GM23338 (cell line): ENCODE results near the gene POPDC3. TPM values are rescaled to one million over a fixed set of nuclear protein-coding genes. Genes with fewer than 3 reads are reported as not detected.
"Not testable (repeated sequence)": the region's sequence is repeated elsewhere in the genome, so short reads cannot be mapped to it uniquely, and the experiment has no call there.

ENCODE experiments used
- ATAC-seq: fragments of 200-7000 bp; cut with Tn5 transposase; 3 replicates; pipeline ENCODE4 v1.9.1; 2020
- DNase-seq: peaks from one replicate; pipeline ENCODE4 v3.0.0-alpha.2; 2015; ENCODE audit warnings: low spot score
- H2AFZ ChIP-seq: fragments of 200-600 bp; sonication (generic); 2 replicates; pipeline ENCODE4 v1.8.0; 2016; ENCODE audit warnings: antibody characterized with exemption, mild to moderate bottlenecking, moderate library complexity
- H3F3A ChIP-seq: fragments of 200-600 bp; sonication (generic); replicated peaks from 2 replicates; pipeline ENCODE4 v1.8.0; 2017; ENCODE audit warnings: antibody characterized with exemption, mixed run types, low read depth
- H3K27ac ChIP-seq: fragments of 200-600 bp; sonication (generic); 2 replicates; pipeline ENCODE4 v1.6.1; 2016; ENCODE audit warnings: low read depth
- H3K27me3 ChIP-seq: fragments of 200-600 bp; sonication (generic); 2 replicates; pipeline ENCODE4 v1.8.0; 2016; ENCODE audit warnings: mild to moderate bottlenecking, mixed run types, moderate library complexity; ENCODE audit not compliant: insufficient read depth
- H3K36me3 ChIP-seq: fragments of 200-600 bp; sonication (generic); 2 replicates; pipeline ENCODE4 v1.8.0; 2016; ENCODE audit warnings: mild to moderate bottlenecking; ENCODE audit not compliant: insufficient read depth
- H3K4me1 ChIP-seq: fragments of 200-600 bp; sonication (generic); 2 replicates; pipeline ENCODE4 v1.8.0; 2016; ENCODE audit warnings: mild to moderate bottlenecking, moderate library complexity; ENCODE audit not compliant: insufficient read depth
- H3K4me2 ChIP-seq: fragments of 200-600 bp; sonication (generic); 2 replicates; pipeline ENCODE4 v1.7.1; 2017; ENCODE audit warnings: mixed run types
- H3K4me3 ChIP-seq: fragments of 200-600 bp; sonication (generic); 2 replicates; pipeline ENCODE4 v1.6.1; 2016; ENCODE audit warnings: mixed run types
- H3K79me2 ChIP-seq: fragments of 200-600 bp; sonication (generic); replicated peaks from 2 replicates; pipeline ENCODE4 v1.8.0; 2017; ENCODE audit warnings: mild to moderate bottlenecking; ENCODE audit not compliant: insufficient read depth
- H3K9me2 ChIP-seq: fragments of 200-600 bp; sonication (generic); 2 replicates; pipeline ENCODE4 v1.8.0; 2017; ENCODE audit not compliant: insufficient read depth
- H4K20me1 ChIP-seq: fragments of 200-600 bp; sonication (generic); replicated peaks from 2 replicates; pipeline ENCODE4 v1.8.0; 2017; ENCODE audit warnings: mild to moderate bottlenecking; ENCODE audit not compliant: insufficient read depth
- H3K27ac Mint-ChIP-seq: 2 replicates; pipeline ENCODE4 v1.8.0; 2020; ENCODE audit warnings: inconsistent platforms, mild to moderate bottlenecking, moderate library complexity, mixed read lengths
- H3K27me3 Mint-ChIP-seq: 3 replicates; pipeline ENCODE4 v1.8.0; 2022; ENCODE audit warnings: low read depth, mild to moderate bottlenecking, moderate library complexity, mixed read lengths, inconsistent platforms; ENCODE audit not compliant: insufficient read depth, poor library complexity
- H3K36me3 Mint-ChIP-seq: 3 replicates; pipeline ENCODE4 v1.8.0; 2021; ENCODE audit warnings: low read depth, mild to moderate bottlenecking, inconsistent platforms, moderate library complexity, mixed read lengths
- H3K4me1 Mint-ChIP-seq: 3 replicates; pipeline ENCODE4 v1.8.0; 2020; ENCODE audit warnings: mild to moderate bottlenecking, inconsistent platforms, mixed read lengths
- H3K4me3 Mint-ChIP-seq: 3 replicates; pipeline ENCODE4 v1.8.0; 2021; ENCODE audit warnings: moderate library complexity, mild to moderate bottlenecking, inconsistent platforms, mixed read lengths
- H3K9me3 Mint-ChIP-seq: 3 replicates; pipeline ENCODE4 v1.8.0; 2020; ENCODE audit warnings: moderate library complexity, mild to moderate bottlenecking, inconsistent platforms, mixed read lengths
- CTCF ChIP-seq, 2 experiments: fragments of 200-600 bp in 1 of 2; sonication (generic) in 1 of 2; conservative IDR thresholded peaks; 2 replicates each; pipeline versions ENCODE4 v1.5.1 to v1.6.1; 2016 to 2017; ENCODE audit warnings: antibody characterized with exemption in 2 of 2, low read depth in 2 of 2, mild to moderate bottlenecking in 2 of 2, moderate library complexity in 1 of 2
- ETS1 ChIP-seq: IDR thresholded peaks from 2 replicates; pipeline ENCODE4 v1.6.1; 2016; ENCODE audit warnings: antibody characterized with exemption
- EZH2phosphoT487 ChIP-seq: fragments of 200-600 bp; sonication (generic); IDR thresholded peaks from one replicate; pipeline ENCODE4 v1.8.1; 2018; ENCODE audit warnings: antibody characterized with exemption; ENCODE audit not compliant: unreplicated experiment
- JUNB ChIP-seq: IDR thresholded peaks from one replicate; pipeline ENCODE4 v1.6.1; 2016; ENCODE audit warnings: antibody characterized with exemption; ENCODE audit not compliant: unreplicated experiment
- NANOG ChIP-seq: IDR thresholded peaks from 2 replicates; pipeline ENCODE4 v1.6.1; 2016; ENCODE audit warnings: antibody characterized with exemption, borderline replicate concordance
- REST ChIP-seq: IDR thresholded peaks from one replicate; pipeline ENCODE4 v1.6.1; 2018; ENCODE audit warnings: antibody characterized with exemption; ENCODE audit not compliant: unreplicated experiment
- STAT1 ChIP-seq: IDR thresholded peaks from one replicate; pipeline ENCODE4 v1.6.1; 2016; ENCODE audit warnings: antibody characterized with exemption; ENCODE audit not compliant: unreplicated experiment
- ZNF462 ChIP-seq: fragments of 250-450 bp; sonication (Bioruptor Pico); IDR thresholded peaks from 2 replicates; pipeline ENCODE4 v1.5.0; 2020; ENCODE audit warnings: mild to moderate bottlenecking, moderate library complexity
- polyA plus RNA-seq: library from polyadenylated mRNA; unstranded; fragments of >200 nt; fragmentation: Nextera tagmentation; extraction: Ambion mirVana; gene quantifications from 2 replicates; pipeline ENCODE4 v1.2.1, GENCODE V29; 2016
- total RNA-seq: library from RNA; depleted of rRNA; stranded (reverse); fragments of >200 nt; shearing (Covaris generic); gene quantifications from 2 replicates; pipeline ENCODE4 v1.2.3, GENCODE V29; 2014

Gene POPDC3
- total and polyA plus RNA-seq, 2 experiments from 2014 or later = 5.1 to 5.7 TPM

GRCh38 chr6:105223242-105223641, 43.4 kb upstream of the POPDC3 start (continued):
- TF ChIP-seq ZNF462 (no peak), JUNB (no peak)

GRCh38 chr6:105221219-105221618, 41.4 kb upstream of the POPDC3 start:
- not testable (repeated sequence) for H3K4me1 ChIP-seq, ATAC-seq, H3K4me2 ChIP-seq, H3K27me3 Mint-ChIP-seq, H2AFZ ChIP-seq, H3K4me3 Mint-ChIP-seq, DNase-seq, H3K27ac Mint-ChIP-seq, H3K27me3 ChIP-seq, H3K36me3 Mint-ChIP-seq, H3K79me2 ChIP-seq, H3K9me2 ChIP-seq, H3K9me3 Mint-ChIP-seq, H3K4me1 Mint-ChIP-seq, H3K36me3 ChIP-seq, H3F3A ChIP-seq, H3K27ac ChIP-seq, H3K4me3 ChIP-seq, H4K20me1 ChIP-seq

GRCh38 chr6:105220186-105220585, 40.4 kb upstream of the POPDC3 start:
- H4K20me1 ChIP-seq = no peaks in the 10 kb centered on the region
- no peaks in the 10 kb centered on the region for H3K79me2 ChIP-seq
- no peak overlapping the region for H3K27ac ChIP-seq
- no peak overlapping the region for H3K4me3 ChIP-seq
- DNase-seq (no peak), ATAC-seq (no peak)
- no peak overlapping the region for H3K4me2 ChIP-seq
- no peaks in the 10 kb centered on the region for H3K9me2 ChIP-seq
- H3K27me3 ChIP-seq = no peaks in the 10 kb centered on the region
- no peaks in the 10 kb centered on the region for H3K36me3 Mint-ChIP-seq
- no peaks in the 10 kb centered on the region for H3K4me1 ChIP-seq
- no peak overlapping the region for H2AFZ ChIP-seq
- no peaks in the 10 kb centered on the region for H3F3A ChIP-seq
- H3K4me3 Mint-ChIP-seq = no peak overlapping the region
- no peak overlapping the region for H3K27ac Mint-ChIP-seq
- no peaks in the 10 kb centered on the region for H3K36me3 ChIP-seq
- no peaks in the 10 kb centered on the region for H3K9me3 Mint-ChIP-seq
- no peaks in the 10 kb centered on the region for H3K4me1 Mint-ChIP-seq
- H3K27me3 Mint-ChIP-seq = no peaks in the 10 kb centered on the region
- no peak for TF ChIP-seq EZH2phosphoT487
- TF ChIP-seq CTCF (conservative IDR thresholded peaks at IDR 0.05; ENCODE audit: low read depth in 2 of 2) = no peak
- TF ChIP-seq JUNB = no peak
- TF ChIP-seq STAT1 = no peak
- TF ChIP-seq ETS1 = no peak
- no peak for TF ChIP-seq NANOG
- no peak for TF ChIP-seq REST
